ENCODE measurements around the gene MSH2.
A peak's percentile ranks its signal among the peaks of the same experiment; 100 is the strongest.

MSH2 gene

DNA sequence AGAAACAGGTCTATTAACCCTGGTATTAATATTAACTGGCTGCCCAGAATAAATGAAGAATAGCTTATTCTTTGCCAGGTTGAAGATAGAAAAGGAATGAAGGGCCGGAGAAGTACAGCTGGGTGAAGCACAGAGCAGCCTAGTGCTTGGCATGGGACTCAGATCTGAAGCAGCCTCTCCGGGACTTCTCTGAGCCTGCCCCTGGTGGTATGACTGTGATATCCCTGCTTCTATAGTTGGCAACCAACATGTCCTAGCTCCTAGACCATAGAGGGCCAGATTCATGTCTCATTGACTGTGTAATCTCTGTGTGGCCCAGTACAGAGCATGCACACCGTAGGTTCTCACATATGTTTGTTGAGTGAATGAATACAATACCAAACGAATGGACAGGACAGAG, 107.8 kb downstream of the MSH2 start:
- DNase-seq = no peak

DNA sequence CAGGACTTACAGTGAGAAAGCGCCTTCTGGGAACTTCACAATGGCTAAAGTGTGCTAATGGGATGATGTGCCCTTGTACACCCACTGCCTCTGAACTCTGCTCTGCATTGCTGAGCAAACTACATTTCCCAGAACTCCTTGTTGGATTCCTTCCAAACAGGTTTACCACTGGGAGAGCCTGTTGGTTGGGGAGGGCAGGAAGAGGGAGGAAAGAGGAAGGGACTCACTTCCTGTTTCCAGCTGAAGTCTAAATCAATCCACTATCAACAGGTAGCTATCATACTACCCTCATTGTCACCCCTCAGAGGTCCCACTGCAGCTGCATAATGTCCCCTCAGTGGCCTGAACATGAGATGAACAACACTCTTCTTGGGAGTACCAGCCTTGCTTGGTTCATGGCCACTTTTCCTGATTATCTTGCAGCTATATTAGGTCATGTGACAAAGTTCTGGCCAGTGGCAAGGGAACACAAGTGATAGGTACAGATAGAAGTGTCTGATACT, 109.7 kb downstream of the MSH2 start:
- no peak for DNase-seq

DNA sequence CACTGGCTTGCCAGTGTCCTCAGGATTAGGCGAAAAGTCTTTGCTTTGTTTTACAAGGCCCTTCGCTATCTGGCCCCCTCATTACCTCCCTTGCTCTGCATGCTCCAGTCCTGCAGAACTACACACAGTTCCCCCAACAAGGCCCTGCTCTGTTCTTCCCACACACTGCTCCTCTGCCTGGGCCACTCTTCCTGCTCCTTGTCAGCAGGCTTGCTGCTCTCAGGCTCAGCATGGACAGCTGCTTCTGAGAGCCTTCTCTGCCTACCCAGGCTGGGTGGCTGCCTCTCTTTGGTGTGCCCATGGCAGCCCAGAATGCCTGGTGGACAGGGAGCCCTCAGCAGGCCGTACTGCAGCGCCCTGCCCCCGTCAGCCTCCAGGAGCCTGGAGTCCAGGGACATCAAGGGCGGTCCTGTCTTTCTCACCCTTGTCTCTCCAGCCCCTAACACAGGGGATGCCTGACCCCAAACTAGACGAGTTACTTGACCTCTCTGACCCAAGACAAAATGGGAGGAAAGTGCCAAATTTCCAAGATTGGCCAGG, 111.1 kb downstream of the MSH2 start:
- no peak for DNase-seq

DNA sequence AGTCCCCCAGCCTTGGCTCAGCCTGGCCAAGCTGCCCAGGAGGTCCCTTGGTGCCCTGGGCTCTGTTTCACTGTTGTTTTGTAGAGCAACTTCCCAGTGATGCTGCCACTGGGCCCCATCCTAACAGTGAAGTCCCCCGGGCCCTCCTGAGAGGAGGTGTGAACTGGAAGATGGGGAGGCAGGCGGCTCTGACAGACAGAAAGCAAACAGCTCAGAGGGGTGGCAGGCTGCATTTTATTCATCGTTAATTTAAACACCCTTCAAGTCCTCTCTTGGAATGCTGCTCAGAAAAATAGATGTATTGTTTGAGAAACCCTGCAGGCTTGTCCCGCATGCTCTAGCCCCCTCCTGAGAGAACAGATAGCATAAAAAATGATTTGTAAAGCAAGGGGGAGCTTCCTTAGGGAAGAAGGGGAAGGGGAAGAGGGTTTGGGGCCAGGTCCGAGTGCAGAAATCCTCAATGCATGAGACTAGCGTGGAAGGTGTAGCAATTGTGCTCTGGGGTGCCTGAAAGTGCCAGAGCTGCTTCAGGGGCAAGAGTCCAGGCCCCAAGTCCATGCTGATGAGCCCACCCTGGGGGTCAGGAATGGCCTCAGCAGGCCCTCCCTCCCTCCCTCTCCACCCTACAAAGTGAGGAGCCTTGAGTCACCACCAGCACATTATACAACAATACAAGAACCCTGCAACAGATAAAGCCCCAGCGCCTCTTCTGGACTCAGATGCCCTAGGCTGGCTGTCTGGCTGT, 113.6 kb downstream of the MSH2 start:
- DNase-seq = no peak

DNA sequence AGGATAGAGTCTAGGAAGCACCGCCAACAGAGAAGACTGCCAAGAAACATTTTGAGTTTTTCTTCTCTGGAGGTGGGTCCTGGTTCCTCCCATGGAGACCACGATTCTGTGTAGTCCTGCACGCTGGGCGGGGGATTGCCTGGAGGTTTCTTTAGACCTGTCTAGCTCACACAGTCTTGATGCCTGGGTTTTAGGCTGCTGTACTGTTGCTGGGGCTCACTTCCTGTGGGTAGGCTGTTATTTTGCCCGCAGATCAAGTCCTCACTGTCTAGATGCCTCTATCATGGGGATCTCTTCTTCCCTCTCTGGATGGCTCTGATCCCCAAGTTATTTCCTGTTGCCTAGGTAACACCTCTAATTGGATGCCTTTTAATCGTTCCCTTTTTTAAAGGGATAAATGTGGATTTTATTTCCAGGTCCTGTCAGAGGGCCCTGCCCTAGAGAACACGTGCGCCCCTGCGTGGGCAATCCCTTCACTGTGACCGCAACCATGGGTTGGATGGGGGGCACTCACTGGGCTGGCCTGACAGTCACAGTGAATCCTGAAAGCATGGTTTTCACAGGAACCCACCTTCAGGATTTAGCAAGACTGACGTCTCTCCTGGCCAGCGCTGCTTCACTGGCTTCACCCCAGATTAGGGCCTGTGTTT, 115.7 kb downstream of the MSH2 start:
- no peak for DNase-seq

DNA sequence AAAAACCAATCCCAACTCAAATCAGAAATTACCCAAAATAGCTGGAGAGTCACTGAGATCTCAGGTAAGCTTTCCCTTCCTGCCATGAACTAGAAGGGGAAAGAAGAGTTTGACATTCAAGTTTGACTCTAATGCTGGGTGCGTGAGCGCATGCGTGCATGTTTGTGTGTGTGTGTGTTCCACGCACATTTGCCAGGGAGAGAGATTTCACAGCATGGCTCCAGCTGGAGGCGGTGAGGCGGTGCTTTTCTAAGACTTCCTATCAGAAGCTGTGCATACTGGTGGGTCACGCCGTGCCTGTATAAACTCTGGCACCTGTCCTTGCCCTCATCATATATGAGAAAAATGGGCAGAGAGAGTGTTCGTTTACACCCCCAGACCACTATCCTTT, 116.2 kb downstream of the MSH2 start:
- no peak for DNase-seq

DNA sequence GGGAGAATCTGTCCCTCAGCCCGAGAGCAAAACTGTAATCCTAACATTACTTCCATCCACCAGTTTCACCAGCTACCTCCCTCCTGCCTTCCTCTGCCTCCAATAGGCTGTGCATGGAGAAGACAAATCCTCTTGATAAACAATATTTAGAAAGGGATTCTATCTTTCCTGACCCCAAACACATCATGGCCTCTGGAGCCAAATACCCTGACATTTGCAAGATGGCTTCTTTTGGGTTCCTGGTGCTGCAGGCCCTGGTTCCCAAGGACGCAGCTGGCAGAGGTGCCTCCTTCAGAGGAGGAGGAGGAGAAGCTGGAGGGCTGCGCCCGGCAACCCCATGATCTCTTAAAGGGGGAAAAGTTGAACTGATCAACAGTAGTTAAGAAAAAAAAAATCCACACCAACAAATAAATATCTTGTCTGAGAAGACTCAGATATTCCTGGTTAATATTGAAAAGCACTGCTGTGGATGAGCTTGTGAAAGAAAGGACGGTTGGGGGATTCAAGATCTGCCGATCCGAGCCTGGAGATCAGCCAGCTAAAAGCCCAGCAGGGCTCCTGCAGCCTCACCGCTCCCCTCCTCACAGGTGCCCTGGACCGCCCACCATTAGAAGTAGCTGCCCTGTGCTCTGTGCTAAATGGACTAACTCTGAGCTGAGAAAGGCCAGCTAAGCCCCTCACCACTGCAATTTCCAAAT, 116.8 kb downstream of the MSH2 start:
- DNase-seq = no peak

DNA sequence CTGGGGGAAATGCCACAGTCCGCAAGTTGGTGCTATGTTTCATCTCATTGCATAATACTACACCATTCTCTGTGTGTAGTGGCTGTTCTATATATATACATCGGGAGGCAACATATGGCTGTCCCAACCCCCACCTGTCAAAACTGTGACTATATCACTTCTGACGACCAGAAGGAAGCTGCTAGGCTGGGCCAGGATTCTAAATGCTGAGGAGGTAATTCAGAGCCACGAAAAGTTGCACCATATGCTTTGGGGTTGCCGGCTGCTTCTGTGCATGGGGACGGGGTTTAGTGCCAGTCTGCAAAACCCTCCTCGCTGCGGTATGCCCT, 117.3 kb downstream of the MSH2 start:
- DNase-seq = peak; percentile 74

DNA sequence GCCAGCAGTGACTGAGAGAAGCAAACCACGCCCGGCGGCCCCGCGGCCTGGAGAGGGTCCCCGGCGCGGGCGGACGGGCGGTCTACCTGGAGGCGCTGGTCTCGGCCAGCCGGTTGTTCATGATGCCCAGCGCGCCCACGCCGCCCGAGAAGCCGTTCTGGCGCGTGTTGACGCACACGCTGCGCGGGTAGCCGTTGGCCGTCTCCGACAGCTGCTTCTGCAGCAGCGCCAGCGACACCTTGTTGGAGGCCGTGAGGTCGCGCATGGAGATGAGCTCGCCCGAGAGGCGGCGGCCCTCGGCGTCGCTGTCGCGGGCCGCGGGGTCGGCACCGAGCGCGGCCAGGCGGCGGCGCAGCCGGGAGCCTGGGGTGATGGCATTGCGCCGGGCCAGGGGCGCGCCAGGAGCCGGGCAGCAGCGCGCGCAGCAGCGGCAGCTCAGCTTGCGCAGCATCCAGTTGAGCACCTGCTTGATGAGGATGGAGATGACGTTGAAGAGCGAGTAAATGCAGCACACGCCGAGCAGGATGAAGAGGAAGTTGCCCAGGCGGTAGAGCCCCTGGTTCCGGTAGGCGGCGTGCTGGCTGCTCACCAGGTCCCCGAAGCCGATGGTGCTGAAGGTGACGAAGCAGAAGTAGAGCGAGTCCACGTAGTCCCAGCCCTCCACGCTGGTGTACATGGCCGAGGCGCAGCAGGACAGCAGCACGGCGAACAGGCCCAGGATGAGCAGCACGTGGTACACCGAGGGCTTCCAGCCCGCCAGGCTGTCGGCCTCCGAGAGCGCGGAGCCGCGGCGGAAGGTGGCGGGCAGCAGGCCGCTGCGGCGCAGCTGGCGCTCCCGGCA, 118.1 kb downstream of the MSH2 start:
- DNase-seq = peak; percentile 50

DNA sequence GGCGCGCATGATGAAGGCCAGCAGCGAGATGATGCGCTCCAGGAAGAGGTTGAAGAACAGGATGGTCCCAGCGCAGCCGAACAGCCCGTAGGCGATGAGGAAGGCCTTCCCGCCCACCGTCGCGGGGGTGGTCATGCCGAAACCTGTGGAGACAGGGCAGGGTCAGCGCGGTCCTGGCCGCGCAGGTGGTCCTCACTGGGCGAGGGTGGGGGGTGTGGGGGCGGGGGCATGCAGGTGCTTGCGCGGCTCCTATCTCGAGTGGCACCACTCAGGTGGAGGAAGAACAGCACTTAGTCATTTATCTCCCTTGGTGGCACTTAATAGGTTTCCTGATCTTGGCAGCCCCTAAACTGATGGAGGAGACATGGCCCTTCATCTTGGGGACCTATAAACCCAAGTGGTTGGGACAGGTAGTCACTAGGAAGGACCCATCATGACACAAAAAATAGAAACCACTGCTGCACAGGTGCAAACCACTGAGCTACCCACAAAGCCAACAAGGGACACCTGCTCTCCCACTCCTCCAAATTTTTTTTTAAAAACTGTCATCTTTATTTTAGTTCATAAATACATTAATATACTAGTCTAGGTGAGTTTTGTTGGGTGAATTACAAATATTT, 118.8 kb downstream of the MSH2 start:
- DNase-seq = no peak

DNA sequence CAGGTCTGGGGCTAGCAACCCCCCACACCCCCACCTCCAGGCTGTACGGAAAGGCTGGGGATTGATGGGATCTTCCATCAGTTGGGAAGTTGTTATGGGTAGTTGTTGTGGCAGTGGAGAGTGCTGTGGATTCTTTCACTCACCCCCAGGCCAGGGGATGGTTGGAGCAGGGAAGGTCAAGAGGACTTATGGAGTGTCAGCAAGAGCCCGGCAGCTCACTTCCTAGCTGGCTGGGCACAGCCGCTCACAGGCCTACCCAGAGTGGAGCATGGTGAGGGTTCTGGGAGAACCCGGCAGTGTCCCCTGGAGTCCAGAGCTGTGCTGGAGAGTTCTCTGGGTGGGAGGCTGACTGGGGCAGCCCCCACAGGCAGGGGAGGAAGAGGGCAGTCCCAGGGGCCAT, 122.2 kb downstream of the MSH2 start:
- no peak for DNase-seq

DNA sequence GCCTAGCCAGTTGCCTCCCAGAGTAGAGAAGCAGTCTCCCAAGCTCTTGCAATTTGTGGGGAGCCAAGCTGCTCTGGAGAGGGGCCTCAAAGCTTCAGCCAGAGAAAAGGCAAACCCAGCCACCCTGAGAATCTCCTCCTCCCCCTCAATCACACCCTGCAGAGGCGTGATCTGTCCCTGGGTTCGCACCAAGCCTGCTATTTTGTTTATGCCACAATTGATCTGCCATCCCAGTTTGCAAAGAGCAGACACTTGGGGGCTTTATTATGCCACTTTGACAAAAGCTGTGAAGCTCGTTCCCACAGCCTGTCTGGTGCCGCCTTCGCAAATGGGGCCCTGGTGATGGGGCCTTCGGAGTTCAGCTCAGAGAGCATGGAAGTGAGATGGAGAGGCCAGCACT, 125.5 kb downstream of the MSH2 start:
- no peak for DNase-seq

DNA sequence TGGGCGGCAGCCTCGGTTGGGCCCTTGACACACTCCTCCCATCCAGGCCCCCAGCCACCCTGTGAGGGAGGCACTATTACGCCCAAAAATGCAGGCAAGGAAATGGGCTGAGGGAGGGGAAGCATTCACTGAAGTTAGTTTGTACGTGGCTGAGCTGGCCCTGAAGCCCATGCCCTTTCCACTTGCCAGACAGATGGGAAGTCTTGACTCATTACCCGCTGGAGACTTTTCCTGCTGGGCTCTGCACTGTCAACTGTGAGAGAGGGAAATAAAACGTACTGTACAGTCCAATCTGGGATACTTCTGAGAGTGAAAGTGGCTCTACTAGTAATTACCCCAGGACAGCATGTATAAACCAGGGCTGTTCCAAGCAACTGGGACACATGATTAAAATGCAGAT, 125.9 kb downstream of the MSH2 start:
- DNase-seq = peak; percentile 40

DNA sequence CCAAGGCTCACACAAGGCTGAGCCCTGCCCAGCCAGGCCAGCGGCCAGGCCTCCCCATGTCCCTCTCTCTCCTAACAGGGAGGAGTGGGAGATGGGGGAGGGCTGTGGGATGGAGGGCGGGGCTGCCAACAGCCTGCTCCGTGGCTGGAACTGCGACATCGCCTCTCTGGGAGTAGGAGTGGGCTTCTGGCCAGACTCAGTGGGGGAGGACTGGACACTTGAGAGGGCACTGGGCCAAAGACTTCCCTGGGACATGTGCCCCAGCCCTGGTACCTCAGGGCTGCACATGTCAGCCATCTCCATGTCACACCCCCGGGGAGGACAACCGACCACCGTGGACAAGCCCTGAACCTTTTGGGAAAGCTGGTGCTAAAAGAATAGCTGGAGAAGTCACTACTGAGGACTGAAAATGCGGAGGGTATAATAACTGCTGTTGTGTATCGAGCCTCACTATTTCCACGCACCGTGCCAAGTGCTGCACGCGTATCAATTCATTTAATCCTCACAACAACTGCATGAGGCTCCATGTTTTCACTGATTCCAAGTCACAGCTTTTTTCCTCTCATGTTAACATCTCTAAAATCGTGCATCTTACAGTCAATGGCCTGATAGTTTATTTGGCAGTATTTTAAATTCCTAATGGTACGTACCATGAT, 127.3 kb downstream of the MSH2 start:
- DNase-seq = no peak

DNA sequence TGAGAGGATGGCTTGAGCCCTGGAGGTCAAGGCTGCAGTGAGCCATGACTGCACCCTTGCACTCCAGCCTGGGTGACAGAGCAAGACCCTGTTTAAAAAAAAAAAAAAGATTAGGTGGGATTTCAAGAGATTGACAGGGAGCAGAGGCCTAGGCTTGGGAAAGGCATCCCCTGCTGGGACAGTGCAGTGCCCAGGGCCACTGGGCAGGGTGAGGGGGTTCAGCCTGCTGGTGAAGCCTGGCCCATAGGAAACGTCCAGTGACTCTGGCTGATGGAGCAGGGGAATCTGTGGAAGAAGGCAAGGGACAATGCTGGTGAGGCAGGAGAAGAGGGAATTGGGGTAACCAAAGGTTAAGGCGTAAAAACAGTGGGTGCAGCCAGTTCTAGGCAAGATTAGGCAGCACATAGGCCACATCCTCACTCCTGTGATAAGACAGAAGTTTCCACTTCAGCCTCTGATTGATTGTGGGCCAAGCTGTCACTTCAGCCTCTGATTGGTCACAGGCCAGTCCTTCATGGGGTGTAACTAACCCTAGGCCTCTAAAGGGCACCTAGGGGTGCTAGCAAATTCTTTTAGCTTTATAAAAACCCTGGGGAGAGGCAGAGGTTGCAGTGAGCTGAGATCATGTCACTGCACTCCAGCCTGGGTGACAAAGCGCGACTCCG, 128.6 kb downstream of the MSH2 start:
- DNase-seq = no peak

Measured in fibroblast of upper back skin (primary cell).